HCT116 (cell line): ENCODE measurements around the gene HMGCS2. TPM values are rescaled to one million over a fixed set of nuclear protein-coding genes. Genes with fewer than 3 reads are reported as not detected.

Source experiments
- ATAC-seq: fragments of 200-7000 bp; cut with Tn5 transposase; 2 replicates; pipeline ENCODE4 v1.9.1; 2020; ENCODE audit warnings: mild to moderate bottlenecking, moderate library complexity
- BruUV-seq: library from RNA; stranded (reverse); fragments of 400-500 nt; replicated peaks from 2 replicates; lab custom pipeline; 2021; lab: Mats Ljungman, UMichigan
- CTCF ChIA-PET: fragments of 300-600 bp; sonication (Branson Sonifier 250); formaldehyde crosslinking; loops from one replicate; lab custom pipeline; 2021; ENCODE audit warnings: antibody characterized with exemption; lab: Charles Lee
- POLR2A ChIA-PET: fragments of 300-600, 350-600 bp; sonication (Branson Sonifier 250); formaldehyde crosslinking; loops from one replicate; lab custom pipeline; 2021; ENCODE audit warnings: antibody characterized with exemption; lab: Charles Lee
- RAD21 ChIA-PET, 2 experiments: fragments of 300-600 bp; sonication (Branson Sonifier 250); formaldehyde crosslinking; loops; one replicate each; lab custom pipeline; 2023; ENCODE audit warnings: low total read pairs in 2 of 2; ENCODE audit not compliant: uncharacterized antibody in 2 of 2, unreplicated experiment in 2 of 2, low non-redundant PET in 1 of 2; lab: Charles Lee
- DNase-seq: peaks from one replicate; pipeline ENCODE4 v3.0.0-alpha.2; 2010; ENCODE audit warnings: low read depth, low spot score
- H2AFZ ChIP-seq: fragments of 200-600 bp; shearing (Covaris generic), sonication (generic); 2 replicates; pipeline ENCODE4 v1.6.1; 2017; ENCODE audit warnings: low read depth, mixed run types, mixed read lengths, antibody characterized with exemption, low read length; ENCODE audit not compliant: poor library complexity, severe bottlenecking
- H3K27ac ChIP-seq: 2 replicates; pipeline ENCODE4 v1.5.1; 2012; ENCODE audit warnings: low read depth, low read length
- H3K27me3 ChIP-seq: fragments of 200-600 bp; sonication (generic); 2 replicates; pipeline ENCODE4 v1.6.1; 2016; ENCODE audit warnings: mixed run types, low read length, mixed read lengths; ENCODE audit not compliant: insufficient read depth
- H3K36me3 ChIP-seq, 2 experiments: fragments of 200-500 bp in 1 of 2; fragments of 200-600 bp in 1 of 2; sonication (Bioruptor generic) in 1 of 2; sonication (generic) in 1 of 2; 2 replicates each; pipeline versions ENCODE4 v1.5.1 to v1.6.1; 2014 to 2016; ENCODE audit warnings: low read length in 2 of 2, inconsistent platforms in 1 of 2, mixed read lengths in 1 of 2, mixed run types in 1 of 2; ENCODE audit not compliant: insufficient read depth in 2 of 2, control insufficient read depth in 1 of 2
- H3K4me1 ChIP-seq, 2 experiments: fragments of 200-600 bp in 1 of 2; sonication (generic) in 1 of 2; 2 replicates each; pipeline versions ENCODE4 v1.5.1 to v1.6.1; 2012 to 2017; ENCODE audit warnings: low read length in 2 of 2, inconsistent platforms in 1 of 2, mild to moderate bottlenecking in 1 of 2, mixed read lengths in 1 of 2, mixed run types in 1 of 2, moderate library complexity in 1 of 2; ENCODE audit not compliant: insufficient read depth in 2 of 2, control insufficient read depth in 1 of 2
- H3K4me2 ChIP-seq: fragments of 200-600 bp; sonication (generic); 2 replicates; pipeline ENCODE4 v1.6.1; 2017; ENCODE audit warnings: mixed run types, low read length, mixed read lengths
- H3K4me3 ChIP-seq, 2 experiments: fragments of 200-600 bp in 1 of 2; sonication (generic) in 1 of 2; replicated peaks in 1 of 2; 2 replicates each; pipeline ENCODE4 v1.5.1; 2011 to 2016; ENCODE audit warnings: low read length in 2 of 2, control low read depth in 1 of 2, low read depth in 1 of 2, mild to moderate bottlenecking in 1 of 2, mixed read lengths in 1 of 2, mixed run types in 1 of 2
- H3K79me2 ChIP-seq: fragments of 200-600 bp; sonication (generic); 2 replicates; pipeline ENCODE4 v1.6.1; 2017; ENCODE audit warnings: mild to moderate bottlenecking, mixed run types, low read length, moderate library complexity, mixed read lengths; ENCODE audit not compliant: insufficient read depth
- H3K9ac ChIP-seq: fragments of 200-600 bp; sonication (generic); 2 replicates; pipeline ENCODE4 v1.6.1; 2016; ENCODE audit warnings: low read length, mixed read lengths
- H3K9me2 ChIP-seq: fragments of 200-600 bp; sonication (generic), shearing (Covaris generic); 2 replicates; pipeline ENCODE4 v1.6.1; 2017; ENCODE audit warnings: mixed run types, mild to moderate bottlenecking, moderate library complexity; ENCODE audit not compliant: insufficient read depth
- H3K9me3 ChIP-seq, 2 experiments: fragments of 200-500 bp in 1 of 2; fragments of 200-600 bp in 1 of 2; sonication (Bioruptor generic) in 1 of 2; sonication (generic) in 1 of 2; 2 replicates each; pipeline ENCODE4 v1.6.1; 2014 to 2017; ENCODE audit warnings: low read length in 2 of 2, mixed read lengths in 2 of 2, inconsistent platforms in 1 of 2, low read depth in 1 of 2, mild to moderate bottlenecking in 1 of 2, mixed run types in 1 of 2, moderate library complexity in 1 of 2; ENCODE audit not compliant: control insufficient read depth in 1 of 2, insufficient read depth in 1 of 2
- H4K20me1 ChIP-seq: fragments of 200-600 bp; sonication (generic), shearing (Covaris generic); 2 replicates; pipeline ENCODE4 v1.6.1; 2017; ENCODE audit warnings: mixed run types, mild to moderate bottlenecking, moderate library complexity; ENCODE audit not compliant: insufficient read depth
- CBX3 ChIP-seq: IDR thresholded peaks from 2 replicates; pipeline ENCODE4 v1.6.1; 2012; ENCODE audit warnings: low read depth
- EZH2 ChIP-seq: fragments of 200-600 bp; sonication (generic); IDR thresholded peaks from 2 replicates; pipeline ENCODE4 v1.6.1; 2017; ENCODE audit warnings: antibody characterized with exemption, mixed run types
- EZH2phosphoT487 ChIP-seq: fragments of 200-600 bp; IDR thresholded peaks from 2 replicates; pipeline ENCODE4 v1.6.1; 2018; ENCODE audit warnings: antibody characterized with exemption, borderline replicate concordance
- FOSL1 ChIP-seq: IDR thresholded peaks from 2 replicates; pipeline ENCODE4 v1.6.1; 2012; ENCODE audit warnings: low read depth
- SIN3A ChIP-seq: IDR thresholded peaks from 2 replicates; pipeline ENCODE4 v1.6.1; 2012; ENCODE audit warnings: low read depth
- SP1 ChIP-seq: IDR thresholded peaks from 2 replicates; pipeline ENCODE4 v1.6.1; 2012; ENCODE audit warnings: low read depth
- SRF ChIP-seq: IDR thresholded peaks from 2 replicates; pipeline ENCODE4 v1.6.1; 2012; ENCODE audit warnings: low read depth
- YY1 ChIP-seq: IDR thresholded peaks from 2 replicates; pipeline ENCODE4 v1.6.1; 2011; ENCODE audit warnings: low read length, low read depth, moderate library complexity, mild to moderate bottlenecking; ENCODE audit not compliant: insufficient replicate concordance; ENCODE audit errors: extremely low read depth
- ZNF274 ChIP-seq: fragments of 200-500 bp; sonication (Bioruptor generic); IDR thresholded peaks from 2 replicates; pipeline ENCODE4 v1.6.1; 2014; ENCODE audit warnings: mild to moderate bottlenecking, low read depth, low read length, inconsistent platforms
- intact Hi-C: fragments of 100-400 bp; cut with micrococcal nuclease; formaldehyde crosslinking; loops from 2 replicates; pipeline ENCODE4 v1.10.0; 2022
- total RNA-seq: library from RNA; stranded (reverse); gene quantifications from one replicate; pipeline ENCODE4 v1.2.1, GENCODE V29; 2021; ENCODE audit not compliant: unreplicated experiment
- TF ChIP-seq, protein P1 (sequence below): IDR thresholded peaks from 2 replicates; pipeline ENCODE4 v1.6.1; 2012

Gene HMGCS2
- total RNA-seq, 1 experiment from 2014 or later: 0.20 TPM

DNA sequence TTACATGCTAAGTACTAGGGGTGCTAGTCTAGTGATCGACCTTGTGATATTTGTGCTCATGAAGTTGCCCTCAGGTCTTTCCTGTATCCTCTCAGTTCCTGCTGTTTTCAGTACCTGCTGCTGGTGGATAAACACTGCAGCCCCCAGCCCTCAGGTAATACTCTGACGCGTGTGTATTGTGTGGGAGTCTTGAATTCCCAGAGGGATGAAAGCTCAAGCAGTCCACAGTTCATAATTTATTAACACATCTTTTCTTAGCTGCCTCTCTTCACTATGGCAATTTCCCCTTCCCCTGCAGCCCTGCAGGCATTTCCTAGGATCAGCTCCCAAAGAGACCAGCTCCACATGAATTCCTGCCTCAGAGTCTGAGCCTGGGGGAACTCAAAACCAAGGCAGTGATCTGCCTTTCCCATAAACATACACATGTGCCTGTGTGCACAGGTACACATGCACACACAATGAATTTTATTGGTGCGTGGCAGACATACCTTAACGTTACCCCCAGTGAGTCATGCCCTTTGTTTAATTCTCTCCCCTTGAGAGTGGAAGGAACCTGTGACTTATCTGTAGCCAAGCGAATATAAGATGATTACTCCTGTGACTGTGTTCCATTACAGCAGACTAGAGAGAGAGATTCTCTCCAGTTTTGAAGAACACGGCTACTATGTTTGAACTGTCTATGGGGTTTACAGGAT, 14.1 kb upstream of the HMGCS2 start:
- no peaks in the 10 kb centered on the region for H3K79me2 ChIP-seq
- no peak for DNase-seq
- no peaks in the 10 kb centered on the region for H3K27me3 ChIP-seq
- TF ChIP-seq, protein P1, sequence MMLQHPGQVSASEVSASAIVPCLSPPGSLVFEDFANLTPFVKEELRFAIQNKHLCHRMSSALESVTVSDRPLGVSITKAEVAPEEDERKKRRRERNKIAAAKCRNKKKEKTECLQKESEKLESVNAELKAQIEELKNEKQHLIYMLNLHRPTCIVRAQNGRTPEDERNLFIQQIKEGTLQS: no peak
- TF ChIP-seq FOSL1 (no peak), EZH2 (no peak), CBX3 (no peak)
- TF ChIP-seq, all 23 proteins: peak for 0
- Histone ChIP-seq H3K9me3 (no peaks in the 10 kb centered on the region), H3K9me2 (no peaks in the 10 kb centered on the region), H3K4me2 (no peak overlapping the region), H3K36me3 (no peaks in the 10 kb centered on the region), H2AFZ (no peak overlapping the region), H3K4me3 (no peak overlapping the region), H3K9ac (no peak overlapping the region), H3K27ac (no peak overlapping the region), H3K4me1 (no peaks in the 10 kb centered on the region), H4K20me1 (no peaks in the 10 kb centered on the region)
- no peak for ATAC-seq
- CTCF ChIA-PET: interaction anchor here (0.9 kb wide), 1 partner anchor 26 kb away, joined by 3 read pairs; no protein-coding TSS in a partner anchor
- POLR2A ChIA-PET: no interaction called here
- intact Hi-C loops: no loop called here
- BruUV-seq: no TSS peak
- RAD21 ChIA-PET: no interaction called here

DNA sequence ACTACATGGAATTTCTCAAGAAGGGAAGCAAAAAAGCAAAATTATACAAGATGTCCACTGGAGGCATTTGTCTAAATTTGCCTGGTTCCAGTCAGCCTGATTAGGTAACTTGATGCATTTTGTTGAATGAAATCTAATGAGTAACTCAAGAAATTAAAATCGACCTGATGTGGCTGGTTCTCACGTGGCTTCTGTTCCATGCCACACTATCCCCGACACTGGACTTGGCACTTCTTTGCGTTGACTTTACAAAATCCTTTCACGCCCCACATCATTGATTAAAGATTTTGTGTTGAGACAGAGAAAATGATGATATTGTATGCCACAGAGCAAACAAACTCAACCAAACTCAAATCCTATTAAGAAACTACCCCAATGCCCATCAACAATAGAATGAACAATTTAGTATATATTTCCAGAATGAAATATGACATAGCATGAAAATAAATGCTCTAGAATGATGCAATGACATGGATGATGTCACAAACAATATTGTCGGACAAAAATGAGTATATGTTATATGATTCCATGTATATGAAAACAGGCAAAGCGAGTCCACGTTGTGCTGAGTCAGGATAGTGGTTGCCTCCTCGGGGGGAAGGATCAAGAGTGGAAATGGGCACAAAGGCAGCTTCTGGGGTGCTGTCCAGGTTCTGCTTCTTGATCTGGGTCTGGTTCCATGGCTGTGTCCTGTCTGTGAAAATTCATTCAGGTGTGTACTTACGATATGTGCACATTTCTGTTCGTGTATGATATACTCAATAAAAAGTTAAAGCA, 12.9 kb upstream of the HMGCS2 start:
- H3K9me2 ChIP-seq: no peaks in the 10 kb centered on the region
- CTCF ChIA-PET: interaction anchor here (0.9 kb wide), 1 partner anchor 27 kb away, joined by 3 read pairs; no protein-coding TSS in a partner anchor
- POLR2A ChIA-PET: no interaction called here
- ATAC-seq (no peak), DNase-seq (no peak)
- no peak overlapping the region for H2AFZ ChIP-seq
- H3K4me1 ChIP-seq: no peaks in the 10 kb centered on the region
- TF ChIP-seq EZH2phosphoT487 (no peak), SRF (no peak), SP1 (no peak), CBX3 (no peak), SIN3A (no peak), YY1 (no peak), ZNF274 (no peak)
- TF ChIP-seq, protein P1: no peak
- no peaks in the 10 kb centered on the region for H3K9me3 ChIP-seq
- intact Hi-C loops: no loop called here
- H3K4me3 ChIP-seq: no peak overlapping the region
- no peaks in the 10 kb centered on the region for H4K20me1 ChIP-seq
- no peaks in the 10 kb centered on the region for H3K36me3 ChIP-seq
- no peaks in the 10 kb centered on the region for H3K79me2 ChIP-seq
- H3K27me3 ChIP-seq: no peaks in the 10 kb centered on the region
- no peak overlapping the region for H3K27ac ChIP-seq
- RAD21 ChIA-PET: no interaction called here
- no peak overlapping the region for H3K9ac ChIP-seq
- no TSS peak for BruUV-seq
- no peak overlapping the region for H3K4me2 ChIP-seq
